IMR-90 (cell line): Measurements from ENCODE around the gene LAPTM5. TPM values are rescaled to one million over a fixed set of nuclear protein-coding genes. Genes with fewer than 3 reads are reported as not detected.

Experiments
- ATAC-seq: fragments of 200-7000 bp; cut with Tn5 transposase; 2 replicates; pipeline ENCODE4 v1.9.1; 2020; ENCODE audit warnings: low read depth, mild to moderate bottlenecking, moderate library complexity
- BruUV-seq: library from RNA; stranded (reverse); fragments of 400-500 nt; replicated peaks from 2 replicates; lab custom pipeline; 2021; lab: Mats Ljungman, UMichigan
- CTCF ChIA-PET: fragments of 300-600 bp; formaldehyde crosslinking; extraction: SDS; loops from one replicate; lab custom pipeline; 2021; ENCODE audit warnings: antibody characterized with exemption; lab: Yijun Ruan, JAX
- POLR2A ChIA-PET: fragments of 300-600 bp; sonication (Branson Sonifier 250); formaldehyde crosslinking; loops from one replicate; lab custom pipeline; 2022; ENCODE audit warnings: antibody characterized with exemption; ENCODE audit not compliant: unreplicated experiment; lab: Charles Lee
- DNase-seq: peaks from one replicate; pipeline ENCODE4 v3.0.0; 2013
- H2AFZ ChIP-seq: replicated peaks from 2 replicates; pipeline ENCODE3; 2013; ENCODE audit warnings: low read length, mild to moderate bottlenecking; ENCODE audit not compliant: poor library complexity
- H2AK5ac ChIP-seq: 2 replicates; pipeline ENCODE4 v1.6.1; 2013; ENCODE audit warnings: low read depth, low read length, inconsistent platforms
- H2AK9ac ChIP-seq: replicated peaks from 2 replicates; pipeline ENCODE3; 2013; ENCODE audit warnings: mild to moderate bottlenecking, low read depth, low read length, moderate library complexity; ENCODE audit not compliant: poor library complexity
- H2BK120ac ChIP-seq: 2 replicates; pipeline ENCODE4 v1.6.1; 2013; ENCODE audit warnings: low read depth, low read length, inconsistent platforms
- H2BK15ac ChIP-seq: 3 replicates; pipeline ENCODE4 v1.6.1; 2013; ENCODE audit warnings: low read depth, low read length, inconsistent platforms
- H2BK20ac ChIP-seq: 2 replicates; pipeline ENCODE4 v1.6.1; 2013; ENCODE audit warnings: low read depth, mild to moderate bottlenecking, inconsistent platforms, low read length, moderate library complexity
- H2BK5ac ChIP-seq: 2 replicates; pipeline ENCODE4 v1.6.1; 2013; ENCODE audit warnings: mild to moderate bottlenecking, low read depth, low read length, inconsistent platforms; ENCODE audit not compliant: poor library complexity, severe bottlenecking
- H3K14ac ChIP-seq: replicated peaks from 2 replicates; pipeline ENCODE4 v1.6.1; 2013; ENCODE audit warnings: low read depth, low read length, inconsistent platforms
- H3K18ac ChIP-seq: 2 replicates; pipeline ENCODE4 v1.6.1; 2013; ENCODE audit warnings: low read depth, low read length, control low read depth
- H3K23ac ChIP-seq: 2 replicates; pipeline ENCODE4 v1.6.1; 2013; ENCODE audit warnings: low read depth, low read length, inconsistent platforms
- H3K27ac ChIP-seq: 2 replicates; pipeline ENCODE4 v1.5.1; 2013; ENCODE audit warnings: mild to moderate bottlenecking, control low read depth, low read length; ENCODE audit not compliant: insufficient read depth
- H3K27me3 ChIP-seq: 2 replicates; pipeline ENCODE4 v1.6.1; 2013; ENCODE audit warnings: low read length; ENCODE audit not compliant: control insufficient read depth, insufficient read depth
- H3K36me3 ChIP-seq: 2 replicates; pipeline ENCODE4 v1.6.1; 2013; ENCODE audit warnings: low read length, mixed read lengths; ENCODE audit not compliant: control insufficient read depth, insufficient read depth
- H3K4ac ChIP-seq: 2 replicates; pipeline ENCODE4 v1.6.1; 2013; ENCODE audit warnings: low read depth, low read length, inconsistent platforms
- H3K4me1 ChIP-seq: 2 replicates; pipeline ENCODE4 v1.6.1; 2013; ENCODE audit warnings: low read length, mixed read lengths; ENCODE audit not compliant: control insufficient read depth, insufficient read depth
- H3K4me2 ChIP-seq: 2 replicates; pipeline ENCODE4 v1.6.1; 2013; ENCODE audit warnings: low read depth, mild to moderate bottlenecking, control low read depth, low read length, moderate library complexity
- H3K4me3 ChIP-seq: 2 replicates; pipeline ENCODE4 v1.5.1; 2013; ENCODE audit warnings: low read depth, mild to moderate bottlenecking, control low read depth, low read length, moderate library complexity; ENCODE audit not compliant: insufficient read depth
- H3K56ac ChIP-seq: 2 replicates; pipeline ENCODE4 v1.6.1; 2013; ENCODE audit warnings: low read length, inconsistent platforms; ENCODE audit not compliant: insufficient read depth; ENCODE audit errors: extremely low read depth
- H3K79me1 ChIP-seq, 2 experiments: 2 replicates each; pipeline ENCODE4 v1.6.1; 2013; ENCODE audit warnings: low read length in 2 of 2, inconsistent platforms in 1 of 2, low read depth in 1 of 2
- H3K9ac ChIP-seq: 2 replicates; pipeline ENCODE4 v1.6.1; 2013; ENCODE audit warnings: low read depth, low read length, control low read depth
- H3K9me1 ChIP-seq: 2 replicates; pipeline ENCODE4 v1.6.1; 2013; ENCODE audit warnings: low read length, inconsistent platforms; ENCODE audit not compliant: insufficient read depth
- H3K9me3 ChIP-seq: 2 replicates; pipeline ENCODE4 v1.6.1; 2013; ENCODE audit warnings: low read length; ENCODE audit not compliant: control insufficient read depth, insufficient read depth
- H4K20me1 ChIP-seq: 2 replicates; pipeline ENCODE4 v1.6.1; 2013; ENCODE audit warnings: low read length, inconsistent platforms; ENCODE audit not compliant: insufficient read depth
- H4K5ac ChIP-seq: 2 replicates; pipeline ENCODE4 v1.6.1; 2013; ENCODE audit warnings: mild to moderate bottlenecking, low read depth, low read length, control low read depth
- H4K8ac ChIP-seq, 2 experiments: 2 replicates each; pipeline ENCODE4 v1.6.1; 2013; ENCODE audit warnings: low read depth in 2 of 2, low read length in 2 of 2, control low read depth in 1 of 2, inconsistent platforms in 1 of 2
- H4K91ac ChIP-seq: 2 replicates; pipeline ENCODE4 v1.6.1; 2013; ENCODE audit warnings: low read depth, low read length, inconsistent platforms; ENCODE audit not compliant: insufficient read depth
- BHLHE40 ChIP-seq: fragments of 150-350 bp; IDR thresholded peaks from 2 replicates; pipeline ENCODE4 v1.6.1; 2016; ENCODE audit warnings: mild to moderate bottlenecking, low read depth, low read length
- CEBPB ChIP-seq: IDR thresholded peaks from 2 replicates; pipeline ENCODE4 v1.6.1; 2012; ENCODE audit warnings: low read depth, low read length, improper control_type of control experiment
- CHD1 ChIP-seq: IDR thresholded peaks from 2 replicates; pipeline ENCODE4 v1.6.1; 2012; ENCODE audit warnings: low read depth, low read length, improper control_type of control experiment
- CTCF ChIP-seq: conservative IDR thresholded peaks from 2 replicates; pipeline ENCODE4 v1.5.1; 2012; ENCODE audit warnings: mild to moderate bottlenecking, low read depth, low read length, improper control_type of control experiment
- ELK1 ChIP-seq: fragments of 150-350 bp; IDR thresholded peaks from 2 replicates; pipeline ENCODE4 v1.6.1; 2016; ENCODE audit warnings: low read depth, mild to moderate bottlenecking, low read length, moderate library complexity, borderline replicate concordance
- FOS ChIP-seq: fragments of 150-350 bp; IDR thresholded peaks from 2 replicates; pipeline ENCODE4 v1.6.1; 2016; ENCODE audit warnings: low read depth, low read length
- MAFK ChIP-seq: IDR thresholded peaks from 2 replicates; pipeline ENCODE4 v1.6.1; 2012; ENCODE audit warnings: low read depth, low read length, improper control_type of control experiment
- MAZ ChIP-seq: IDR thresholded peaks from 2 replicates; pipeline ENCODE4 v1.6.1; 2012; ENCODE audit warnings: low read depth, mild to moderate bottlenecking, low read length, improper control_type of control experiment, moderate library complexity, borderline replicate concordance
- NFE2L2 ChIP-seq: fragments of 150-350 bp; IDR thresholded peaks from 2 replicates; pipeline ENCODE4 v1.6.1; 2016; ENCODE audit warnings: low read depth, mild to moderate bottlenecking, low read length
- POLR2A ChIP-seq: IDR thresholded peaks from 2 replicates; pipeline ENCODE4 v1.6.1; 2012; ENCODE audit warnings: mild to moderate bottlenecking, low read depth, low read length
- RAD21 ChIP-seq: IDR thresholded peaks from 2 replicates; pipeline ENCODE4 v1.6.1; 2012; ENCODE audit warnings: low read length, improper control_type of control experiment
- RCOR1 ChIP-seq: IDR thresholded peaks from 2 replicates; pipeline ENCODE4 v1.6.1; 2012; ENCODE audit warnings: mild to moderate bottlenecking, low read length, improper control_type of control experiment; ENCODE audit not compliant: insufficient replicate concordance
- RFX5 ChIP-seq: IDR thresholded peaks from 2 replicates; pipeline ENCODE4 v1.8.0; 2012; ENCODE audit warnings: low read depth, mild to moderate bottlenecking, low read length, moderate library complexity
- SMC3 ChIP-seq: fragments of 150-350 bp; IDR thresholded peaks from 2 replicates; pipeline ENCODE4 v1.6.1; 2016; ENCODE audit warnings: low read depth, mild to moderate bottlenecking, antibody characterized with exemption, low read length, moderate library complexity
- WGBS, 2 experiments: methylation state at CpG; one replicate each; pipeline versions ENCODE4 v1.1.5 to v1.1.7; 2013; ENCODE audit warnings: missing lambda C conversion rate in 2 of 2; ENCODE audit not compliant: insufficient read length in 1 of 2; ENCODE audit errors: extremely low coverage in 2 of 2; 5-methylcytosine and 5-hydroxymethylcytosine counted together
- dilution Hi-C: fragments of 300-500 bp; cut with HindIII; formaldehyde crosslinking; loops from one replicate; pipeline ENCODE4 v1.14.3; 2018; ENCODE audit warnings: low sequenced_read_pairs; ENCODE audit not compliant: unreplicated experiment
- in situ Hi-C: fragments of 300-500 bp; cut with MboI; formaldehyde crosslinking; loops from 3 replicates; pipeline ENCODE4 v1.14.3; 2019; ENCODE audit warnings: low sequenced_read_pairs, inconsistent platforms, mixed read lengths
- intact Hi-C: fragments of 100-400 bp; cut with micrococcal nuclease; formaldehyde crosslinking; loops from 2 replicates; pipeline ENCODE4 v1.10.0; 2022
- polyA plus RNA-seq, 3 experiments: library from polyadenylated mRNA; depleted of rRNA; stranded (reverse); fragments of >200 nt; gene quantifications; 2 replicates each; pipeline ENCODE4 v1.2.3, GENCODE V29; 2012; ENCODE audit warnings: low replicate concordance in 1 of 3
- total RNA-seq: library from RNA; depleted of rRNA; stranded (reverse); fragments of >200 nt; gene quantifications from 2 replicates; pipeline ENCODE4 v1.2.3, GENCODE V29; 2012
- TF ChIP-seq, protein P1 (sequence below): fragments of 150-350 bp; IDR thresholded peaks from 2 replicates; pipeline ENCODE4 v1.6.1; 2017; ENCODE audit warnings: mild to moderate bottlenecking, antibody characterized with exemption, low read length, low read depth

Gene LAPTM5
- total and polyA plus RNA-seq, 2 of the 4 experiments (the other 2 are of a cell fraction): 0.09 TPM; not detected in 1

DNA sequence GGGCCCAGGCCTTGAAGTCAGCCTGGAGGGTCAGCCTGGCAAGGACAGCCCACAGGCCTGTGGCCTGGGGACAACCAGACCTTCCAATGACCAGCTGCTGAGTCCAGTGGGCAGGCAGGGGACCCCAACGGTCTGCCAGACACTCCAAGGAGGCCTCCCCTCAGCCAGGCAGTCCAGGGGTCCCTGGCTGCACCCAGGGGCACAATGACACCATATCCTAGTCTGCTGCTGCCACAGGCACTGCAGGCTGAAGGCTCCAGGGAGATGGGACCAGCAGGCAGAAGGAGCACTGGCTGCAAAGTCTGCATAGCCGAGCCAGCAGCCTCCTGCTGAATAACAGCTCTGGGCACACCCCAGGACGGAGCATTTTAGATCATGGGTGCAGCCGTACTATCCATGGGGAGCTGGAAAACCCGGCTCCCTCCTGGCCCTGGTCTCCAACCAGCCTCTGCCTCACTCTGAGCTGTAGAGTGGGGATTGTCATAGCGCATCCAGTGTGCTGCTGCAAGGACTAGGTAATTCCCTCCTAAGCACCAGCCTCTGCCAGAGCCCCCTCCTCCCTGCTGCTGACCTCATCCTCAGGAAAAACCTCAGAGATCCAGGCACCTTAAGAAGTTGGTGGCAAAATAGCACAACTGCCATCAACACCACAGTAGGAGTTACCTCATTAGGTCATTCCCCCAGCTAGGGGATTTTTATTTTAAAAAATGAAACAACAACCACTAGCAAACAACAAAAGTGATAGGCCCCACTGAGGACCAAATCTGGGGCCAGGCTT is 4.8 kb upstream of the LAPTM5 start:
- H4K8ac ChIP-seq: no peak overlapping the region
- dilution Hi-C loops: no loop called here
- H3K4me1 ChIP-seq: peaks cover 9% of the 10 kb centered on the region; the same call in 1 of the 2 replicates
- ATAC-seq: no peak
- H4K91ac ChIP-seq: no peak overlapping the region
- no peaks in the 10 kb centered on the region for H3K9me1 ChIP-seq
- H4K20me1 ChIP-seq: no peaks in the 10 kb centered on the region
- H2BK5ac ChIP-seq: no peak overlapping the region
- no peak overlapping the region for H4K5ac ChIP-seq
- no peaks in the 10 kb centered on the region for H3K79me1 ChIP-seq
- no peak overlapping the region for H2AK5ac ChIP-seq
- H3K4me3 ChIP-seq: no peak overlapping the region
- intact Hi-C loops: no loop called here
- BruUV-seq: no TSS peak
- DNase-seq: no peak
- H3K27ac ChIP-seq: no peak overlapping the region
- H3K9ac ChIP-seq: no peak overlapping the region
- H3K4ac ChIP-seq: no peak overlapping the region
- WGBS, 2 experiments: no CpG with 5 or more reads among the region's 6 CpGs
- no peak overlapping the region for H2AFZ ChIP-seq
- H2AK9ac ChIP-seq: no peak overlapping the region
- no peak overlapping the region for H3K23ac ChIP-seq
- H2BK120ac ChIP-seq: no peak overlapping the region
- H3K36me3 ChIP-seq: no peaks in the 10 kb centered on the region
- in situ Hi-C loops: loop anchor here (5.0 kb wide), 1 partner anchor 40 kb away; the partner anchor contains the start of gene MATN1
- no peak overlapping the region for H3K14ac ChIP-seq
- ChIA-PET CTCF (interaction anchor here (1.5 kb wide), 1 partner anchor 17 kb away, joined by 7 read pairs; no protein-coding TSS in a partner anchor), POLR2A (no interaction called here)
- no peak overlapping the region for H2BK15ac ChIP-seq
- no peak overlapping the region for H3K4me2 ChIP-seq
- H3K9me3 ChIP-seq: no peaks in the 10 kb centered on the region; the same call in 1 of the 2 replicates
- H3K27me3 ChIP-seq: no peaks in the 10 kb centered on the region; the same call in 1 of the 2 replicates
- H3K56ac ChIP-seq: no peak overlapping the region
- no peak overlapping the region for H3K18ac ChIP-seq
- H2BK20ac ChIP-seq: no peak overlapping the region
- no peak for TF ChIP-seq ELK1
- TF ChIP-seq NFE2L2: no peak
- no peak for TF ChIP-seq BHLHE40
- no peak for TF ChIP-seq FOS
- no peak for TF ChIP-seq MAFK
- TF ChIP-seq, protein P1, sequence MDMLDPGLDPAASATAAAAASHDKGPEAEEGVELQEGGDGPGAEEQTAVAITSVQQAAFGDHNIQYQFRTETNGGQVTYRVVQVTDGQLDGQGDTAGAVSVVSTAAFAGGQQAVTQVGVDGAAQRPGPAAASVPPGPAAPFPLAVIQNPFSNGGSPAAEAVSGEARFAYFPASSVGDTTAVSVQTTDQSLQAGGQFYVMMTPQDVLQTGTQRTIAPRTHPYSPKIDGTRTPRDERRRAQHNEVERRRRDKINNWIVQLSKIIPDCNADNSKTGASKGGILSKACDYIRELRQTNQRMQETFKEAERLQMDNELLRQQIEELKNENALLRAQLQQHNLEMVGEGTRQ: no peak
- TF ChIP-seq CHD1: no peak
- no peak for TF ChIP-seq RAD21
- no peak for TF ChIP-seq RFX5
- no peak for TF ChIP-seq CEBPB
- TF ChIP-seq MAZ: no peak
- no peak for TF ChIP-seq RCOR1
- TF ChIP-seq POLR2A: no peak
- no peak for TF ChIP-seq CTCF
- TF ChIP-seq SMC3: no peak
